ENCODE data around the gene UTRN. TPM values are rescaled to one million over a fixed set of nuclear protein-coding genes. Genes with fewer than 3 reads are reported as not detected.
A peak's percentile ranks its signal among the peaks of the same experiment; 100 is the strongest.

UTRN gene
- total and polyA plus RNA-seq, 12 donors: 7.6 to 194 (median 96.3) TPM

- intact Hi-C loops (cut with DNase I): no loop called here
- no peak overlapping the region for H3K4me3 ChIP-seq
- H3K27ac ChIP-seq: peak overlapping the region in 1 of 5 donors; percentile 15
- no peaks in the 10 kb centered on the region for H3K36me3 ChIP-seq (replicated peaks in 1 of 2)
- H3K27me3 ChIP-seq: no peaks in the 10 kb centered on the region
- 77 to 87% (median 79%) methylated on average over 10 of the region's 10 CpGs for WGBS, 4 donors
- no peak for TF ChIP-seq POLR2A (IDR thresholded peaks at IDR 0.05)
- TF ChIP-seq, protein P1, sequence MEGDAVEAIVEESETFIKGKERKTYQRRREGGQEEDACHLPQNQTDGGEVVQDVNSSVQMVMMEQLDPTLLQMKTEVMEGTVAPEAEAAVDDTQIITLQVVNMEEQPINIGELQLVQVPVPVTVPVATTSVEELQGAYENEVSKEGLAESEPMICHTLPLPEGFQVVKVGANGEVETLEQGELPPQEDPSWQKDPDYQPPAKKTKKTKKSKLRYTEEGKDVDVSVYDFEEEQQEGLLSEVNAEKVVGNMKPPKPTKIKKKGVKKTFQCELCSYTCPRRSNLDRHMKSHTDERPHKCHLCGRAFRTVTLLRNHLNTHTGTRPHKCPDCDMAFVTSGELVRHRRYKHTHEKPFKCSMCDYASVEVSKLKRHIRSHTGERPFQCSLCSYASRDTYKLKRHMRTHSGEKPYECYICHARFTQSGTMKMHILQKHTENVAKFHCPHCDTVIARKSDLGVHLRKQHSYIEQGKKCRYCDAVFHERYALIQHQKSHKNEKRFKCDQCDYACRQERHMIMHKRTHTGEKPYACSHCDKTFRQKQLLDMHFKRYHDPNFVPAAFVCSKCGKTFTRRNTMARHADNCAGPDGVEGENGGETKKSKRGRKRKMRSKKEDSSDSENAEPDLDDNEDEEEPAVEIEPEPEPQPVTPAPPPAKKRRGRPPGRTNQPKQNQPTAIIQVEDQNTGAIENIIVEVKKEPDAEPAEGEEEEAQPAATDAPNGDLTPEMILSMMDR (IDR thresholded peaks at IDR 0.05): no peak
- no peaks in the 10 kb centered on the region for H3K9me3 ChIP-seq (replicated peaks in 1 of 3)
- DNase-seq: no peak
- peaks cover 19 to 20% of the 10 kb centered on the region in 2 donors for H3K4me1 ChIP-seq (replicated peaks in 1 of 2)
These were observed 45.2 kb downstream of the UTRN start for GRCh38 chr6:144330017-144330987.

GRCh38 chr6:144331491-144331969, 46.4 kb downstream of the UTRN start:
- TF ChIP-seq, protein P1 (IDR thresholded peaks at IDR 0.05): no peak
- TF ChIP-seq POLR2A (IDR thresholded peaks at IDR 0.05): no peak
- DNase-seq: no peak
- intact Hi-C loops (cut with DNase I): no loop called here
- Histone ChIP-seq H3K27ac (no peak overlapping the region), H3K4me3 (no peak overlapping the region), H3K9me3 (replicated peaks in 1 of 3) (no peaks in the 10 kb centered on the region), H3K36me3 (replicated peaks in 1 of 2) (no peaks in the 10 kb centered on the region), H3K4me1 (replicated peaks in 1 of 2) (peaks cover 19 to 20% of the 10 kb centered on the region in 2 donors), H3K27me3 (no peaks in the 10 kb centered on the region)
- WGBS, 4 donors: 74 to 85% (median 79%) methylated on average over 8 of the region's 8 CpGs

DNA sequence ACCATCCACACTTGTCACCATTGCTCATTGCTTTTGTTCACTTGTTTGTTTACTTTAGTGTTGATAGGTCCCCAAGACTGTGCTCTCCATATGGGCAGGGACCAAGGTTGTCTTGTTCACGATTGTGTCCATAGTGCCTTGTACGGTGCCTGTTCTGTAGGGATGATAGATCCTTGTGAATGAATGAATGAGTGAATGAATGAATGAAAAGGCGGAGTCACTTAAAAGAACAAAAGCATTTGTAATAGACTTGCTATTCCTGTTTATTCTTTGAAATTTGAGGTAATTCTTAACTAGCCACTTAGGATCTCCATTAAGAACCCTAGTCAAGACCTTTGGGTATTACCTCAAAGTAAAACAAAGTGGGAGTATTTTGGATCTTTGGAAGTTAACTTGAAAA, 47.0 kb downstream of the UTRN start:
- intact Hi-C loops (cut with DNase I): no loop called here
- Histone ChIP-seq H3K9me3 (replicated peaks in 1 of 3) (no peaks in the 10 kb centered on the region), H3K27me3 (no peaks in the 10 kb centered on the region), H3K4me3 (no peak overlapping the region), H3K4me1 (replicated peaks in 1 of 2) (peaks cover 13 to 14% of the 10 kb centered on the region in 2 donors), H3K36me3 (replicated peaks in 1 of 2) (no peaks in the 10 kb centered on the region), H3K27ac (no peak overlapping the region)
- TF ChIP-seq, protein P1 (IDR thresholded peaks at IDR 0.05): no peak
- TF ChIP-seq POLR2A (IDR thresholded peaks at IDR 0.05): no peak
- no peak for DNase-seq
- WGBS, 4 donors: 87 to 96% (median 95%) methylated on average over 3 of the region's 3 CpGs

- H3K27ac ChIP-seq: no peak overlapping the region
- no peaks in the 10 kb centered on the region for H3K27me3 ChIP-seq
- intact Hi-C loops (cut with DNase I): no loop called here
- no peak overlapping the region for H3K4me3 ChIP-seq
- DNase-seq: no peak
- H3K36me3 ChIP-seq (replicated peaks in 1 of 2): no peaks in the 10 kb centered on the region
- H3K4me1 ChIP-seq (replicated peaks in 1 of 2): peaks cover 14 to 23% of the 10 kb centered on the region in 2 donors
- no peaks in the 10 kb centered on the region for H3K9me3 ChIP-seq (replicated peaks in 1 of 3)
- WGBS, 4 donors: 66 to 83% (median 71%) methylated on average over 7 to 12 of the region's 12 CpGs
- no peak for TF ChIP-seq POLR2A (IDR thresholded peaks at IDR 0.05)
- TF ChIP-seq, protein P1 (IDR thresholded peaks at IDR 0.05): no peak
These were observed 49.1 kb downstream of the UTRN start for GRCh38 chr6:144334150-144334708.
